D721Med (cell line): ENCODE measurements around the gene PLCL1.
"Not testable (repeated sequence)": the region's sequence is repeated elsewhere in the genome, so short reads cannot be mapped to it uniquely, and the experiment has no call there.

Source experiments
- DNase-seq: peaks from one replicate; pipeline ENCODE4 v3.0.0; 2011; ENCODE audit warnings: low spot score; ENCODE audit not compliant: insufficient read length
- FAIRE-seq: peaks from 2 replicates; lab custom pipeline; 2011; peaks lifted over from hg19 to GRCh38; lab: Jason Lieb, UNC
- TF ChIP-seq, protein P1 (sequence below): IDR thresholded peaks from 2 replicates; pipeline ENCODE4 v1.5.1; 2012; ENCODE audit warnings: mild to moderate bottlenecking, control low read depth; ENCODE audit not compliant: insufficient read depth; ENCODE audit errors: missing control alignments

PLCL1 gene

DNA sequence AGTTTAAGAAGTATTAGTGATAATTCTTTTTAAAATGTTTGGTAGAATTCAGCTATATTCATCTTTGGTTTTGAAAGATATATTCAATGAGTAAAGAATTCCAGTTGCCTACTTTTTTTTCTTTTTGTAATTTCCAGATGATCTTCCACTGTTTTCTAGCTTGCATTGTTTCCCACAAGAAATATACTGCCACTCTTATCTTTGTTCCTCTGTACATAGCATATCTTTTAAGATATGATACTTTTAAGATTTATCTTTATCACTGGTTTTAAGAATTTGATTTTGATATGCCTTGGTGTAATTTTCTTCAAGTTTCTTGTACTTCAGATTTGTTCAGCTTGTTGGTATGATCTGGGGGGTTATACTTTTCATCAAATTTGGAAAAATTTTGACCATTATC, 374.4 kb downstream of the PLCL1 start:
- DNase-seq (no peak), FAIRE-seq (no peak)
- TF ChIP-seq, protein P1, sequence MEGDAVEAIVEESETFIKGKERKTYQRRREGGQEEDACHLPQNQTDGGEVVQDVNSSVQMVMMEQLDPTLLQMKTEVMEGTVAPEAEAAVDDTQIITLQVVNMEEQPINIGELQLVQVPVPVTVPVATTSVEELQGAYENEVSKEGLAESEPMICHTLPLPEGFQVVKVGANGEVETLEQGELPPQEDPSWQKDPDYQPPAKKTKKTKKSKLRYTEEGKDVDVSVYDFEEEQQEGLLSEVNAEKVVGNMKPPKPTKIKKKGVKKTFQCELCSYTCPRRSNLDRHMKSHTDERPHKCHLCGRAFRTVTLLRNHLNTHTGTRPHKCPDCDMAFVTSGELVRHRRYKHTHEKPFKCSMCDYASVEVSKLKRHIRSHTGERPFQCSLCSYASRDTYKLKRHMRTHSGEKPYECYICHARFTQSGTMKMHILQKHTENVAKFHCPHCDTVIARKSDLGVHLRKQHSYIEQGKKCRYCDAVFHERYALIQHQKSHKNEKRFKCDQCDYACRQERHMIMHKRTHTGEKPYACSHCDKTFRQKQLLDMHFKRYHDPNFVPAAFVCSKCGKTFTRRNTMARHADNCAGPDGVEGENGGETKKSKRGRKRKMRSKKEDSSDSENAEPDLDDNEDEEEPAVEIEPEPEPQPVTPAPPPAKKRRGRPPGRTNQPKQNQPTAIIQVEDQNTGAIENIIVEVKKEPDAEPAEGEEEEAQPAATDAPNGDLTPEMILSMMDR, result no peak

DNA sequence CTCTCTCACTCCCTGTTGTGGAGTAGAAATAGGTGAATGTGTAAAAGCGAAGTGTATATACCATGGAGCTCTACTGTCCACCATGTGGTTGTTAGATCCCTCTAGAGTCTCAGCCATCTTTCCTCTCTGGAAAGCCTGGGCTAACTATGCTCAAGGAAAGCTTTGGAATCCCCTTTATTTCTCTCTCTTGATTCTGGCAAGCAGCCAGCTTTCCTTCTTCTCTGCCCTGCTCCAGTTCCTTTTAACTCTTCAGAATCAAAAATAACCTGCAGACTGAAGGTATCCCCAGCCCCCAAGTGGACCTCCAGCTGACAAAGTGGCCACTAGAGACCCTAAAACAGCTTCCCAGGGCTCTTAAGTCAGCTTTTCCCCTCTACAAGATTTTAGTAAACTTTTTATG, 381.9 kb downstream of the PLCL1 start:
- FAIRE-seq (no peak), DNase-seq (no peak)
- TF ChIP-seq, protein P1, result no peak

DNA sequence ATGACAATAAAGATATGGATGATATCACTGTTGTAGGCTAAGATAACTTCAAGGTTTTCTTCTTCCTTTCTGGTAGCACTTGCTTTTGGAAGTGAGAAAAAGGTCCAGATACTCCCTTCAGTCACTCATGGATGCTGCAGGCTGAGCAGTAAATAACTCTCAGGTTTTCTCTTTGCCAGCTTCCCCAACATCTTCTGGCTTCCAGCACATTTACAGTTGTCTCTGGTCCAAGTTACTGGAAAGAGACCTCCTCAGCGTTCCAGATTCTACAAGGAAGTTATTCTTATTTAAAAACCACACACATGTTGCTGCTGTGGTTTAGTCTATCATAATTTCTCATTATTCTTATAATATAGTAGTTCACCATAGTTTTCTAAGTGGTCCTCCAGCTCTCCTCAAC, 383.4 kb downstream of the PLCL1 start:
- DNase-seq, result no peak
- TF ChIP-seq, protein P1, result no peak
- FAIRE-seq, result no peak

DNA sequence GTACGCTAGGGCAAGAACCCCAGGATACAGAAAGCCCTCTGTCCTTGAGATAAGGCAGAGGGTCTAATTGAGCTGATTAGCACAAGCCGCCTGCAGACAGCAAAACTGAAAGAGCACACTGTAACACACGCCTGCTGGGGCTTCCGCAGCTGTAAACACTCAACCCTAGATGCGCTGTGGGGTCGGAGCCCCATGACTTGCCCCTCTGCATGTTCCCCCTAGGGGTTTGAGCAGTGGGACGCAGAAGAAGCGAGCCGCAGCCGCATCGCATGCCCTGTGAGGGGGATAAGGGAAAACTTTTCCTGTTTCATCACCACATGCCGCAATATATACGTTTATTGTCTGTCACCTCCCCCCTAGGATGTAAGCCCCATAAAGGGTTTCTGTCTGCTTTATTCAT, 384.6 kb downstream of the PLCL1 start:
- FAIRE-seq (no peak), DNase-seq (no peak)
- TF ChIP-seq, protein P1, result no peak

DNA sequence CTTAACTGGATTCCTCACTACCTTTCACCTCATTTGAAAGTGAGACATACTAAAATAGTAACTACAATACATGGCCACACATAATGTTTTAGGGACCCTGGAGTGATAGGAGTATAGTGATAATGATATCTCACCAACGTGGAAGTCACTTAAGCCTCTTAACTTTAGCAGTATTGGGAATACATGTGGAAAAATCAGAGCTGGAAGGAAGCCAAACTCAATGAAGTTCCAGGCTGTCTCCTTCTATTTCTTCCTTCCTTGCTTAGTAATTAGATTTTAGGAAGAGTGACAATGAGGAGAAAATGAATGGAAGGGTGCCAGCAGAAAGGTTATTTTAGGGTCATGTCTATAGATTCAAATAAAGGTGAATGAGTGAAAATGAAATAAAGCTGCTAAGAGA, 387.3 kb downstream of the PLCL1 start:
- FAIRE-seq (no peak), DNase-seq (no peak)
- TF ChIP-seq, protein P1, result no peak

DNA sequence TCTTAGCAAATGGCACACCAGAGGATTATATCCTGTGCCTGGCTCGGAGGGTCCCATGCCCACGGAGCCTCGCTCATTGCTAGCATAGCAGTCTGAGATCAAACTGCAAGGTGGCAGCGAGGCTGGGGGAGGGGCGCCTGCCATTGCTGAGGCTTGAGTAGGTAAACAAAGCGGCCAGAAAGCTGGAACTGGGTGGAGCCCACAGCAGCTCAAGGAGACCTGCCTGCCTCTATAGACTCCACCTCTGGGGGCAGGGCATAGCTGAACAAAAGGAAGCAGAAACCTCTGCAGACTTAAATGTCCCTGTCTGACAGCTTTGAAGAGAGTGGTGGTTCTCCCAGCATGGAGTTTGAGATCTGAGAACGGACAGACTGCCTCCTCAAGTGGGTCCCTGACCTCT, 392.2 kb downstream of the PLCL1 start:
- not testable (repeated sequence) for DNase-seq, FAIRE-seq
